Neural cell (in vitro differentiated cells): ENCODE results near the gene LDB2. TPM values are rescaled to one million over a fixed set of nuclear protein-coding genes. Genes with fewer than 3 reads are reported as not detected.

Experiments used
- H2AFZ ChIP-seq: fragments of 200-600, 300-800 bp; sonication (generic), shearing (Covaris generic); 2 replicates; pipeline ENCODE4 v1.6.0; 2014; ENCODE audit warnings: low read depth, mild to moderate bottlenecking, antibody characterized with exemption, low read length, moderate library complexity
- H3F3A ChIP-seq: fragments of 200-600 bp; shearing (Covaris generic); 2 replicates; pipeline ENCODE4 v1.6.1; 2016; ENCODE audit warnings: mild to moderate bottlenecking, moderate library complexity, mixed read lengths, antibody characterized with exemption, low read length; ENCODE audit not compliant: insufficient read depth, poor library complexity, severe bottlenecking
- H3K27ac ChIP-seq: fragments of 200-600, 300-800 bp; sonication (generic), shearing (Covaris generic); 2 replicates; pipeline ENCODE4 v1.5.1; 2014; ENCODE audit warnings: mild to moderate bottlenecking, low read length, moderate library complexity
- H3K27me3 ChIP-seq: fragments of 300-800, 200-600 bp; sonication (generic), shearing (Covaris generic); 2 replicates; pipeline ENCODE4 v1.6.0; 2014; ENCODE audit warnings: mild to moderate bottlenecking, low read depth, low read length, moderate library complexity; ENCODE audit not compliant: insufficient read depth
- H3K36me3 ChIP-seq: fragments of 300-800, 200-600 bp; sonication (generic), shearing (Covaris generic); 2 replicates; pipeline ENCODE4 v1.5.1; 2014; ENCODE audit warnings: mild to moderate bottlenecking, antibody characterized with exemption, low read length, moderate library complexity; ENCODE audit not compliant: insufficient read depth
- H3K4me2 ChIP-seq: fragments of 300-800, 200-600 bp; sonication (generic), shearing (Covaris generic); 2 replicates; pipeline ENCODE4 v1.6.0; 2014; ENCODE audit warnings: mild to moderate bottlenecking, low read length
- H3K4me3 ChIP-seq: fragments of 300-800, 200-600 bp; sonication (generic), shearing (Covaris generic); 2 replicates; pipeline ENCODE4 v1.5.1; 2014; ENCODE audit warnings: mild to moderate bottlenecking, low read length, moderate library complexity
- H3K79me2 ChIP-seq: fragments of 200-600 bp; shearing (Covaris generic); replicated peaks from 2 replicates; pipeline ENCODE4 v1.6.0; 2014; ENCODE audit warnings: mild to moderate bottlenecking, low read length, moderate library complexity; ENCODE audit not compliant: insufficient read depth
- H3K9ac ChIP-seq: fragments of 300-800, 200-600 bp; sonication (generic), shearing (Covaris generic); 2 replicates; pipeline ENCODE4 v1.6.1; 2016; ENCODE audit warnings: mild to moderate bottlenecking, low read length, mixed read lengths
- H3K9me2 ChIP-seq: fragments of 200-600 bp; shearing (Covaris generic); 2 replicates; pipeline ENCODE4 v1.6.1; 2016; ENCODE audit warnings: mild to moderate bottlenecking, low read length, mixed read lengths; ENCODE audit not compliant: insufficient read depth
- H3K9me3 ChIP-seq: fragments of 200-600, 300-800 bp; sonication (generic), shearing (Covaris generic); 2 replicates; pipeline ENCODE4 v1.6.1; 2016; ENCODE audit warnings: mild to moderate bottlenecking, mixed run types, low read length, moderate library complexity, mixed read lengths
- H4K20me1 ChIP-seq: fragments of 200-600 bp; shearing (Covaris generic); 2 replicates; pipeline ENCODE4 v1.6.1; 2016; ENCODE audit warnings: mild to moderate bottlenecking, mixed run types; ENCODE audit not compliant: insufficient read depth
- EP300 ChIP-seq: fragments of 450-650 bp; conservative IDR thresholded peaks from 2 replicates; pipeline ENCODE4 v1.6.1; 2014; ENCODE audit warnings: antibody characterized with exemption, mild to moderate bottlenecking, moderate library complexity; ENCODE audit not compliant: poor library complexity, severe bottlenecking
- EZH2 ChIP-seq: fragments of 200-600, 300-800 bp; shearing (Covaris generic), sonication (generic); IDR thresholded peaks from 2 replicates; pipeline ENCODE4 v1.6.1; 2014; ENCODE audit warnings: antibody characterized with exemption, low read length, borderline replicate concordance, mild to moderate bottlenecking; ENCODE audit not compliant: insufficient read depth, poor library complexity, severe bottlenecking
- MXI1 ChIP-seq: fragments of 450-650 bp; conservative IDR thresholded peaks from 2 replicates; pipeline ENCODE4 v1.6.1; 2014; ENCODE audit warnings: antibody characterized with exemption, mild to moderate bottlenecking; ENCODE audit not compliant: poor library complexity, severe bottlenecking
- POLR2AphosphoS5 ChIP-seq: IDR thresholded peaks from 2 replicates; pipeline ENCODE4 v1.6.1; 2012
- RAD21 ChIP-seq: fragments of 450-650 bp; conservative IDR thresholded peaks from 2 replicates; pipeline ENCODE4 v1.6.1; 2014; ENCODE audit warnings: antibody characterized with exemption, mild to moderate bottlenecking, moderate library complexity
- REST ChIP-seq: IDR thresholded peaks from 2 replicates; pipeline ENCODE4 v1.6.1; 2012; ENCODE audit warnings: borderline replicate concordance
- SMC3 ChIP-seq: fragments of 450-650 bp; conservative IDR thresholded peaks from 2 replicates; pipeline ENCODE4 v1.6.1; 2014; ENCODE audit warnings: antibody characterized with exemption, mild to moderate bottlenecking, moderate library complexity; ENCODE audit not compliant: poor library complexity
- TAF1 ChIP-seq: IDR thresholded peaks from 2 replicates; pipeline ENCODE4 v1.6.1; 2012; ENCODE audit warnings: low read depth
- polyA plus RNA-seq: library from polyadenylated mRNA; depleted of rRNA; stranded (reverse); fragments of >200 nt; gene quantifications from 2 replicates; pipeline ENCODE4 v1.2.3, GENCODE V29; 2014
- TF ChIP-seq, protein P1 (sequence below): fragments of 450-650 bp; IDR thresholded peaks from 2 replicates; pipeline ENCODE4 v1.5.1; 2014; ENCODE audit warnings: antibody characterized with exemption, mild to moderate bottlenecking, moderate library complexity; ENCODE audit not compliant: poor library complexity, severe bottlenecking

LDB2 gene
- polyA plus RNA-seq, 1 donor from 2014 or later = 58.9 TPM

GRCh38 chr4:16663732-16664131, 234.7 kb downstream of the LDB2 start:
- Histone ChIP-seq H2AFZ (no peak overlapping the region), H4K20me1 (no peaks in the 10 kb centered on the region), H3K27me3 (no peaks in the 10 kb centered on the region), H3K9me2 (no peaks in the 10 kb centered on the region), H3K9me3 (no peaks in the 10 kb centered on the region), H3K27ac (peak overlapping the region; percentile 52), H3K36me3 (no peaks in the 10 kb centered on the region), H3K4me3 (no peak overlapping the region), H3F3A (no peaks in the 10 kb centered on the region), H3K4me2 (no peak overlapping the region), H3K79me2 (no peaks in the 10 kb centered on the region), H3K9ac (no peak overlapping the region)
- TF ChIP-seq, protein P1, sequence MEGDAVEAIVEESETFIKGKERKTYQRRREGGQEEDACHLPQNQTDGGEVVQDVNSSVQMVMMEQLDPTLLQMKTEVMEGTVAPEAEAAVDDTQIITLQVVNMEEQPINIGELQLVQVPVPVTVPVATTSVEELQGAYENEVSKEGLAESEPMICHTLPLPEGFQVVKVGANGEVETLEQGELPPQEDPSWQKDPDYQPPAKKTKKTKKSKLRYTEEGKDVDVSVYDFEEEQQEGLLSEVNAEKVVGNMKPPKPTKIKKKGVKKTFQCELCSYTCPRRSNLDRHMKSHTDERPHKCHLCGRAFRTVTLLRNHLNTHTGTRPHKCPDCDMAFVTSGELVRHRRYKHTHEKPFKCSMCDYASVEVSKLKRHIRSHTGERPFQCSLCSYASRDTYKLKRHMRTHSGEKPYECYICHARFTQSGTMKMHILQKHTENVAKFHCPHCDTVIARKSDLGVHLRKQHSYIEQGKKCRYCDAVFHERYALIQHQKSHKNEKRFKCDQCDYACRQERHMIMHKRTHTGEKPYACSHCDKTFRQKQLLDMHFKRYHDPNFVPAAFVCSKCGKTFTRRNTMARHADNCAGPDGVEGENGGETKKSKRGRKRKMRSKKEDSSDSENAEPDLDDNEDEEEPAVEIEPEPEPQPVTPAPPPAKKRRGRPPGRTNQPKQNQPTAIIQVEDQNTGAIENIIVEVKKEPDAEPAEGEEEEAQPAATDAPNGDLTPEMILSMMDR = no peak
- TF ChIP-seq EP300 (peak; percentile 86), SMC3 (peak; percentile 16), POLR2AphosphoS5 (peak; percentile 43)

DNA sequence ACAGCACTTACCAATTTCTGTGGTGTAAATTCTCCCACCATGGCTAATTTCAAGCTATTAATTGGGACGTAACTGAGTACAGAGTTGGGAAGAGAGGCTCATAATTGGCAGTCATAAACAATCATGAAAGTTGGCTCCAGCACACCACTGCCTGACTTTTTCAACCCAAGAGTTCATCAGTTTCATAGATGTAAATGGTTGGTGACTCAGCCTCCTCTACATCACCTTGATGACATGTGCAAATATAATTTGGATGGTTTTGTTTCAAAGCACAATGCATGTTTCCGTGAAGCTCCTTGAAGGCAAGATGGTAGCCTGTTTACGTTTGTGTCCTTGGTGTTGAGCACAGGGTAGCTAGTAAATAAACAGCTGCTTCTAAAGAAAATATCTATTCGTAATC, 235.1 kb downstream of the LDB2 start:
- no peaks in the 10 kb centered on the region for H3K9me2 ChIP-seq
- no peaks in the 10 kb centered on the region for H3K36me3 ChIP-seq
- H3K27ac ChIP-seq = peak overlapping the region; percentile 52
- H3K4me2 ChIP-seq = no peak overlapping the region
- H3K9me3 ChIP-seq = no peaks in the 10 kb centered on the region
- no peaks in the 10 kb centered on the region for H3F3A ChIP-seq
- no peak overlapping the region for H2AFZ ChIP-seq
- no peak overlapping the region for H3K4me3 ChIP-seq
- no peaks in the 10 kb centered on the region for H3K27me3 ChIP-seq
- H3K9ac ChIP-seq = no peak overlapping the region
- no peaks in the 10 kb centered on the region for H4K20me1 ChIP-seq
- no peak for TF ChIP-seq EZH2
- TF ChIP-seq SMC3 = no peak
- TF ChIP-seq, protein P1 = no peak
- TF ChIP-seq MXI1 = no peak
- TF ChIP-seq REST = no peak
- no peak for TF ChIP-seq EP300
- no peak for TF ChIP-seq TAF1
- no peak for TF ChIP-seq POLR2AphosphoS5
- no peak for TF ChIP-seq RAD21
- no peaks in the 10 kb centered on the region for H3K79me2 ChIP-seq
